Psoas muscle (tissue), 8 donors: ENCODE data around the gene RAD51. TPM values are rescaled to one million over a fixed set of nuclear protein-coding genes. Genes with fewer than 3 reads are reported as not detected.

ENCODE experiments used
- ATAC-seq, 4 donors: fragments of 200-7000 bp; cut with Tn5 transposase; one replicate each; pipeline ENCODE4 v1.9.1; 2020; ENCODE audit warnings: moderate library complexity in 3 of 4, mild to moderate bottlenecking in 2 of 4
- DNase-seq, 2 donors: peaks; one replicate each; pipeline ENCODE4 v3.0.0-alpha.2; 2020
- H3K27ac ChIP-seq: fragments of 200-600 bp; one replicate; pipeline ENCODE4 v1.8.0; 2022
- H3K27me3 ChIP-seq, 3 donors: fragments of 200-600 bp in 1 of 3; one replicate each; pipeline versions ENCODE4 v1.6.1 to v1.8.0; 2013 to 2022; ENCODE audit warnings: low read length in 2 of 3, mild to moderate bottlenecking in 2 of 3, moderate library complexity in 1 of 3; ENCODE audit not compliant: insufficient read depth in 3 of 3
- H3K36me3 ChIP-seq, 2 donors: fragments of 200-600 bp in 1 of 2; one replicate each; pipeline versions ENCODE4 v1.6.1 to v1.8.0; 2013 to 2022; ENCODE audit warnings: low read depth in 1 of 2, mild to moderate bottlenecking in 1 of 2, moderate library complexity in 1 of 2; ENCODE audit not compliant: insufficient read depth in 1 of 2
- H3K4me1 ChIP-seq: fragments of 200-600 bp; one replicate; pipeline ENCODE4 v1.8.0; 2022
- H3K4me3 ChIP-seq: fragments of 200-600 bp; one replicate; pipeline ENCODE4 v1.8.0; 2022; ENCODE audit warnings: mild to moderate bottlenecking
- H3K9me3 ChIP-seq: fragments of 200-600 bp; one replicate; pipeline ENCODE4 v1.8.0; 2022
- WGBS, 3 donors: extraction: QIAGEN DNeasy Blood & Tissue Kit; methylation state at CpG; one replicate each; pipeline versions ENCODE4 v1.1.6 to v1.1.7; 2013; 5-methylcytosine and 5-hydroxymethylcytosine counted together
- intact Hi-C, 2 donors: fragments of 100-400 bp; cut with DNase I; formaldehyde crosslinking; loops; one replicate each; pipeline versions ENCODE4 v1.11.0 to v1.14.2; 2022
- polyA plus RNA-seq, 3 donors: library from polyadenylated mRNA; stranded (reverse); fragments of 200-250 nt; gene quantifications; one replicate each; pipeline ENCODE4 v1.2.3, GENCODE V29; 2013
- total RNA-seq, 4 donors: library from RNA; stranded (reverse); fragmentation: NEBNext Ultra II Directional in 2 of 4; extraction: Animal tissue kit (Norgen Biotek cat#: 25700) in 2 of 4; gene quantifications; one replicate each; pipeline versions ENCODE4 v1.2.1 to v1.2.4, GENCODE V29; 2021 to 2023
- TF ChIP-seq, protein P1 (sequence below): fragments of 200-600 bp; IDR thresholded peaks from one replicate; pipeline ENCODE4 v1.8.0; 2022; ENCODE audit warnings: antibody characterized with exemption
- donor health status: healthy with polysubstance abuse.
- donor health status: DM: no; HTN: no; CAD: no; lungs with moderate emphysema.
- donor health status: Bipolar disorder and iron deficiency.
- donor health status: healthy.
- donor health status: DM: yes; HTN: yes; CAD: no.
- donor health status: DM: no; HTN: no; CAD: no.
- donor health status: DM: no; HTN: no; CAD: no.
- donor health status: DM: yes; HTN: yes; CAD: no.

Gene RAD51
- total and polyA plus RNA-seq, 7 donors: 0.29 to 1.5 (median 0.58) TPM

DNA sequence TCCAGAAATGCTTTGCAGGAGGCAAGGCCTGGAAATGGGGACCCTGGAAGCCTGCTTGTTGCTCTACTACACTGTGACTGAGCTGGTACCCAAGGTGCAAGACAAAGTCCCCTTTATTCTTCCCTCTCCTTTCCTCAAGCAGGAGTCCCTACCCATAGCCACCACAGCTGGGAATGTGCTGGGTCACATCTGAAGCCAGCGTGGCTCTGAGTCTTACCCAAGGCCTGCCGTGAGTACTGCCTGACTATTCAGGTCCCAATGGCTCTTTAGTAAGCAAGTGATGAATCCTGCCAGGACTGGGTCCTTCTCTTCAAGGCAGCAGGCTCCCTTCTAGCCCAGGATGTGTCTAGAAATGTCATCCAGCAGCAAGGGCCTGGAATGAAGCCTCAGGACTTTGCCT is 9.6 kb upstream of the RAD51 start:
- intact Hi-C loops: no loop called here
- Histone ChIP-seq H3K27me3 (no peaks in the 10 kb centered on the region), H3K36me3 (peaks cover 0 to 8% of the 10 kb centered on the region in 2 donors), H3K27ac (no peak overlapping the region), H3K4me3 (no peak overlapping the region), H3K9me3 (no peaks in the 10 kb centered on the region), H3K4me1 (peaks cover 6% of the 10 kb centered on the region)
- DNase-seq (no peak), ATAC-seq (no peak)
- TF ChIP-seq, protein P1, sequence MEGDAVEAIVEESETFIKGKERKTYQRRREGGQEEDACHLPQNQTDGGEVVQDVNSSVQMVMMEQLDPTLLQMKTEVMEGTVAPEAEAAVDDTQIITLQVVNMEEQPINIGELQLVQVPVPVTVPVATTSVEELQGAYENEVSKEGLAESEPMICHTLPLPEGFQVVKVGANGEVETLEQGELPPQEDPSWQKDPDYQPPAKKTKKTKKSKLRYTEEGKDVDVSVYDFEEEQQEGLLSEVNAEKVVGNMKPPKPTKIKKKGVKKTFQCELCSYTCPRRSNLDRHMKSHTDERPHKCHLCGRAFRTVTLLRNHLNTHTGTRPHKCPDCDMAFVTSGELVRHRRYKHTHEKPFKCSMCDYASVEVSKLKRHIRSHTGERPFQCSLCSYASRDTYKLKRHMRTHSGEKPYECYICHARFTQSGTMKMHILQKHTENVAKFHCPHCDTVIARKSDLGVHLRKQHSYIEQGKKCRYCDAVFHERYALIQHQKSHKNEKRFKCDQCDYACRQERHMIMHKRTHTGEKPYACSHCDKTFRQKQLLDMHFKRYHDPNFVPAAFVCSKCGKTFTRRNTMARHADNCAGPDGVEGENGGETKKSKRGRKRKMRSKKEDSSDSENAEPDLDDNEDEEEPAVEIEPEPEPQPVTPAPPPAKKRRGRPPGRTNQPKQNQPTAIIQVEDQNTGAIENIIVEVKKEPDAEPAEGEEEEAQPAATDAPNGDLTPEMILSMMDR: no peak
- 64 to 83% (median 76%) methylated on average over 2 of the region's 2 CpGs for WGBS, 3 donors

GRCh38 chr15:40688932-40689799 is 5.8 kb upstream of the RAD51 start:
- TF ChIP-seq, protein P1: no peak
- 58 to 62% (median 59%) methylated on average over 9 of the region's 9 CpGs for WGBS, 3 donors
- no peaks in the 10 kb centered on the region for H3K27me3 ChIP-seq

DNA sequence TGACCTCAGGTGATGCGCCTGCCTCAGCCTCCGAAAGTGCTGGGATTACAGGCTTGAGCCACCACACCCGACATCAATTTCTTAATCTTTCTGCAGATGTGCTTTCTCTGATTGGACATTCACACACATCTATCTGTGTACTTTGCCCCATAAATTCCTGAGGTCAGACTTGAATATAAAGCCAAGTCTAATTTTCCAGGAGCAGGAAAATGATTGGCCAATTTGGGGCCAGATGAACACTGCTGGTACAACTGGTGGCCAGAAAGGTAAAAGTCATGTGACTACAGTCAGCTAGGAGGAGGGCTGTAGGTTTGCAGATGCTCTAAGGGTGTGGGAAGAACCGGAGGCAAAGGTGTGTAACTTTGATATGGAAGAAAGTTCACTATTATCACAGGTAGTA is 3.2 kb upstream of the RAD51 start:
- peaks cover 21% of the 10 kb centered on the region for H3K4me1 ChIP-seq
- H3K27ac ChIP-seq: no peak overlapping the region
- ATAC-seq (no peak), DNase-seq (no peak)
- no peaks in the 10 kb centered on the region for H3K27me3 ChIP-seq
- H3K9me3 ChIP-seq: no peaks in the 10 kb centered on the region
- WGBS, 3 donors: 93 to 97% (median 93%) methylated on average over 4 of the region's 4 CpGs
- intact Hi-C loops: loop anchor here in 1 of 2 donors (10.0 kb wide), 1 partner anchor 167 kb away; no protein-coding TSS in a partner anchor
- TF ChIP-seq, protein P1: no peak
- no peak overlapping the region for H3K4me3 ChIP-seq
- H3K36me3 ChIP-seq: peaks cover 0 to 31% of the 10 kb centered on the region in 2 donors

More at GRCh38 chr15:40688932-40689799, 5.8 kb upstream of the RAD51 start:
- DNase-seq: no peak
- H3K9me3 ChIP-seq: no peaks in the 10 kb centered on the region
- intact Hi-C loops: no loop called here
- H3K36me3 ChIP-seq: peaks cover 0 to 31% of the 10 kb centered on the region in 2 donors
- ATAC-seq: peak in 3 of 4 donors; percentile 60 to 78 (median 73)
- H3K27ac ChIP-seq: peak overlapping the region; percentile 63
- H3K4me1 ChIP-seq: peaks cover 15% of the 10 kb centered on the region
- no peak overlapping the region for H3K4me3 ChIP-seq

- intact Hi-C loops: loop anchor here in 1 of 2 donors (10.0 kb wide), 1 partner anchor 169 kb away; no protein-coding TSS in a partner anchor
- WGBS, 3 donors: 26 to 30% (median 26%) methylated on average over 31 of the region's 31 CpGs
- peaks cover 15% of the 10 kb centered on the region for H3K4me1 ChIP-seq
- no peaks in the 10 kb centered on the region for H3K9me3 ChIP-seq
- H3K4me3 ChIP-seq: peak overlapping the region; percentile 85
- H3K27me3 ChIP-seq: no peaks in the 10 kb centered on the region
- peak overlapping the region; percentile 98 for H3K27ac ChIP-seq
- TF ChIP-seq, protein P1: no peak
- H3K36me3 ChIP-seq: peaks cover 0 to 31% of the 10 kb centered on the region in 2 donors
- ATAC-seq (peak in 2 of 4 donors; percentile 2 to 16), DNase-seq (no peak)
Observed at GRCh38 chr15:40693904-40694687, 878 bp upstream of the RAD51 start.
